Kasumi-1 (cell line): Measurements from ENCODE around the gene PCIF1.
A peak's percentile ranks its signal among the peaks of the same experiment; 100 is the strongest.
"Not testable (repeated sequence)": the region's sequence is repeated elsewhere in the genome, so short reads cannot be mapped to it uniquely, and the experiment has no call there.

Experiments used
- DNase-seq, 2 experiments: peaks; one replicate each; lab custom pipeline; 2025; lab: John Stamatoyannopoulos, UW

PCIF1 gene

DNA sequence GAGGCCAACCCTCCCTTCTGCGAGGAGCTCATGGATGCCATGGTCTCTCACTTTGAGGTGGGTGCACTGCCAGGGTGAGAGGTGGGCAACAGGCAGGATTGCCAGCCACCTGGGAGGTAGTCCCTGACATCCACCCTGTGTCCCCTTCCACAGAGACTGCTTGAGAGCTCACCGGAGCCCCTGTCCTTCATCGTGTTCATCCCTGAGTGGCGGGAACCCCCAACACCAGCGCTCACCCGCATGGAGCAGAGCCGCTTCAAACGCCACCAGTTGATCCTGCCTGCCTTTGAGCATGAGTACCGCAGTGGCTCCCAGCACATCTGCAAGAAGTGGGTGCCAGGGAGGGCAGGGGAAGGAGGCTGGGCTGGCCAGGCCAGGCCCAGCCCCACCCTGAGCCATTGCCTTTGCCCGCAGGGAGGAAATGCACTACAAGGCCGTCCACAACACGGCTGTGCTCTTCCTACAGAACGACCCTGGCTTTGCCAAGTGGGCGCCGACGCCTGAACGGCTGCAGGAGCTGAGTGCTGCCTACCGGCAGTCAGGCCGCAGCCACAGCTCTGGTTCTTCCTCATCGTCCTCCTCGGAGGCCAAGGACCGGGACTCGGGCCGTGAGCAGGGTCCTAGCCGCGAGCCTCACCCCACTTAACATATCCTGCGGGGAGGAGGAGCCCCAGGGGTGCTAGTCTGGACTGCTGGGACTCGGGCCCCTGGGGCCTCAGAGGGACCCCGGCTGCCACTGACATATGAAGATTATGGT lies 12.8 kb downstream of the PCIF1 start:
- DNase-seq: no peak

DNA sequence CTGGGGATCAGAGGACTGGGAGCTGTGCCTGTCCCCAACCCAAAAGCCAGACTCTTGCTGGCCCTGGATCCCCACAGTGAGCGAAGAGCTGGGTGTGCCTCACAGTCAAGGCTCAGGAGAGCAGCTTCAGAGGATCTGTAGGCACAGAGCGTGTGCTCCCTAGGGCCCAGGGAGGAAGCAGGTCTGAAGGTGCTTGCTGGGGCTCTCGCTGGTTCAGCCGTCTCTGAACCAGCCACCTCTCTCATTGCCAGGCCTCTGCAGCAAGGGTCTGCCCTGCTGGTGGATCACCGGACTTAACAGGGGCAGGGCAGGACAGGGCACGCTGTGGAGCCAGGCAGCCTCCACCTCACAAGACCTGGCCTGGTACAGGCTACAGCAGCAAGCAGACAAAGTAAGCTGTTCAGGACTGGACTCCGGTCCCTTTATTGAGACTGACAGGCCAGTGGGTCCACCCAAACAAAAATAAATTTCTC lies 13.8 kb downstream of the PCIF1 start:
- DNase-seq: no peak

DNA sequence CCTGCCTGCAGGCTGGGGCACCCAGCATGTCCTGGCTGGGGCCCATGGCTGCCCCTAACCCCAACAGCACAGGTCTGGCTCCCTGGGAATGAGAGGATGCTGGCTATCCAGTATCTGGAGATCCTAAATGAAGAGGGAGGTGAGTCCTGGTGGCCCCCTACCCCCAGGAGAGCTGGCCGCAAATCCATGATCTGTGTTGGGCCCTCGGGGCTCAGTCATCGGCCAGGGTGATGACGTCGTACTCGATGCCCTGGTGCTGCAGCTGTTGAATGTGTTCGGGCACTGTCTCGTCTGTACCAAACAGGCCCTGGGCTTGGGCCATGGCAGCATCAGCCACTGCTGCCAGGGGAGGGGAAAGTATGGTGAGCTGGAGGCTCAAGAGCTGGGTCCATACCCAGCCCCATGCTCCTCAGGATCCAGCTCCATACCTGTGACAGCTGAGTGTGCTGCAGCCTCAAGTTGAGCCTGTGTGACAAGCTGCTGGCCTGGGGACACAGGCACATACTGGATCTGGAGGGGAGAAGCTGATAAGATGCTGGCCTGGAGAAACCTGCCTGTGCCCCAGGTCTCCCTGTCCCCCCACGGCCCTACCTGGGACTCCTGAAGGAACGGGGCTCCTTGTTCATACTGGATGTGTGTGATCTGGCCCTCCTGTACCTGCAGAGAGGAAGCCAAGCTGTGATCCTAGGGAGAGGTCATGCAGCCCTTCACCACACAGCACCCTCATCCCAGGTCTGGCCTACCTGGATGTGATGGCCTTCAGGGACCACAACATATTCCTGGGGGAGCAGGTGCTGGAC lies 14.5 kb downstream of the PCIF1 start:
- DNase-seq: no peak

DNA sequence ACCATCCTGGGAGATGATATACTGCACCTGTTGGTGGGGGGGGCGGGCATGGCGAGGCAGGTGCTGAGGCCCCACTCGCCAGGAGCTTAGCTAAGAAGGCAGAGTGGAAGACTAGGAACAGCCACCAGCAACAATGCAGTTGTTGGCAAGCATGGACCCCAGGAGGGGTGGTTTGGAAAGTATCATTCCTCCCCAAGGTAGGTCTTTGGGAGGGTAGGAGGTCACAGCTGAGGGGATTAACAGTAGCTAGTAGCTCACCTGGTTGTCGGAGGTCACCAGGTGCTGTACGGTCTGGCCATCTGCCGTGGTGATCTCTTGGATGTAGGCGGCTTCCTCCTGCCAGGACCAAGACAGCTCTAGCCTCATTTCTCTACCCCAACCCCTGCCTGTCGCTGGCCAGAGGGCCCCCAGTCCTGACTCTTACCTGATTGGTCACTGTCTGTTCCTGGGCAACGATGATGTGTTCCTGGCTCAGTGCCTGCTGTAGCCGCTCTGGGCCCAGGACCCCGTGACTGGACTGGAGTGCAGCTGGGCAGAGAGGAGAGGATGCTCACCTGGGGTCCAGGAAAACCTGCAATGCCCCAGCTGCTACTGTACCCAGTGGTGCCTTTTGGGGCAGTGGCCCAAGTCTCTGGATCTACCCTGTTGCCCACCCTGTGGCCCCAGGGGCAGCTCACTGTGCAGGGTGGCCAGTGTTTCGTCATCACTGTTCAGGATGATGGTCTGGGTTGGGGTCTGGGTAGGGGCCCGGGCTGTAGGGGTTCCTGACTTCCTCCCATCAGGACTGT lies 15.3 kb downstream of the PCIF1 start:
- no peak for DNase-seq

DNA sequence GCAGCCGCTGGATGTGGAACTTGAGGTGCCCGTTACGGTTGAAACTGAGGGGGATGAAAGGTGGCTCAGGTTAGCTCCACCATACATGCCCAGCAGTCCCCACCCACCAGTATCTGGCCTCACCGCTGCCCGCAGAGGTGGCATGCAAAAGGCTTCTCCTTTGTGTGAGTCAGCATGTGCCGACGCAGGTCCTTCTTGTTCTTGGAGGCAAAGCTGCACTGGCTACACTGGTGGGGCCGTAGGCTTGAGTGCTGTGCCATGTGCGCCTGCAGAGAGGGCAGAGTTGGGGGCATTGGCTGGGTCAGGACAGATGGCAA lies 15.8 kb downstream of the PCIF1 start:
- no peak for DNase-seq

DNA sequence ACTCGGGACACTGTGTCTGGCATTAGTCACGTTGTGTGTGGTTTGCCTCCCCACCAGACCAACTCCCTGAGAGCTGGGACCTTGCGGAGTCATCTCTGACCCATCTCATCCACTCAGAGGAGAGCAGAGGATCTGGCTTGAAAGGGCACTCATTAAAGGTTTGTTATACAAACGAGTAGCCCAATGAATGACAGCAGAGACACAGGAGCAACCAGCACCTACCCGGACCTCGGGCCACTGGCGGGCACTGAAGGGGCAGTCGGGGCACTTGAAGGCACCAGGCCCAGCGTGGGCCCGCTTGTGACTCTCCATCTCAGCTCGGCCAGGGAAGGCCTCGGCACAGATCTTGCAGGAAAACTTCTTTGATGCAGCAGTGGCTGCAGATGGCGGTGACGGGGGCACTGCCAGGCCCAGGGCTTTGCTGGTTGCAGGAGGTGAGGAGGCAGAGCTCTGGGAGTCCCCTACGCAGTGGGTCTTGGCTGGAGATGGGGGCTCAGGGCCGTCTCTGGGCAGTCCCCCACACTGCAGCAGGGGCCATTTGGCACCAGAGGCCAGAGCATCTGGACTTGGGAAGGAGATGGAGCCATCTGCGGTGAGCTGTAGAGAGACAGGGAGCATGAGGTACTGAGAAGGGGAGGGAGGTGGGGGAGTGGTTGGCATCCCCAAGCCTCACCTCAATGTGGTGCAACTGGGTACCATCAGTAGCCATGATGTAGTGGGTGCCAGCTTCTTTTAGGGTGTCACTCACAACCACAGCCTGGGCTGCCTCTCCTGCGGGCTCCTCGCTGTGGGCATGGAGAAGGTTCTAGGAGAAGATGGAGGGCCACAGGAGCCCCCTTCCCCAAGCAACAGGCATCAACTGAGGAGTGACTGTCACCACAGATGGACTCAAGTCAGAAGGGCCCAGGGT lies 17.7 kb downstream of the PCIF1 start:
- no peak for DNase-seq

DNA sequence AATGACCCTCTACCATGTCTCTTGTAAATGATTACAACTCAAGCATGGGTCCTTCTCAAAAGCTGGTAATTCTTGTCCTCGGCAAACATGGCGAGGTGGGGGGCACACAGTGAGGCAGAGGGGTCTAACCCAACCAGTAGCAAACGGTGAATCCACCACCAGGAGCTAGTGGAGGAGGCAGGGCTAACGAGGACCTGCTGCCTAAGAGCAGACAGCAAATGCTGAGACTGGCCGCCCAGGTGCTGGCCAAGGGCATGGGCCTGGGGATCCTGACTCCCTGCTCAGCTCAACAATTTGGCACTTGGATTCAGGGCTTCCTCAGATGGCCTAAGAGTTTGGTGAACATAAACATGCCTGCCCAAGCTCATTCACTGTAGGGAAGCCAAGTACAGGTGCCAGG lies 18.4 kb downstream of the PCIF1 start:
- no peak for DNase-seq

DNA sequence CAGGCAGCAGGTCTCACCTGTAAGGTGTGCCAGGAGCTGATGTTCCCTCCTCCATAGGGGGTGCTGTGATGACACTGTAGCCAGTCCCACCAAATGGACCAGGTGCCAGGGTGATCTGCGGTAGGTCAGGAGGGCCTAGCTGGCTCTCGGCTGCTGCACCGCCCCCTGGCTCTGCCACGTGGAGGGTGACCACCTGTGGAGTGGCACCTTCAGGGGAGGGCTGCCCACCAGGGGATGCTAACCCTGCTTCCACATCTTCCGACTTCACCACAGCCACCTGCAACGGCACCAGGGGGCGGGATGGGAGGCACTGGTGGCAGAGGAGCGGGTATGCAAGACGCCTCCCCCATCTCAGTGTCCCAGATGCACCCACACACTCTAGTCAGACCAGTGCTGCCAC lies 19.2 kb downstream of the PCIF1 start:
- no peak for DNase-seq

DNA sequence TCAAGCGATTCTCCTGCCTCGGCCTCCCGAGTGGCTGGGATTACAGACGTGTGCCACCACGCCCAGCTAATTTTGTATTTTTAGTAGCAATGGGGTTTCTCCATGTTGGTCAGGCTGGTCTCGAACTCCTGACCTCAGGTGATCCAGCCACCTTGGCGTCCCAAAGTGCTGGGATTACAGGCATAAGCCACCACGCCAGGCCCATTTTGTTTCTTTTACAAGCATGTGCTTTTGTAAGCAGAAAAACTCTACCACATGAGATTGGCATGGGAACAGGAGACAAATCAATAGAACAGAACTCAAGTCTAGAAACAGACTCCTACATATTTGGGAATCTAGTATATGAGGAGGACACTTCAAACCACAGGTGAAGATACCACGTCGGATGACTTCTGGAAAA lies 21.8 kb downstream of the PCIF1 start:
- DNase-seq: not testable (repeated sequence)

DNA sequence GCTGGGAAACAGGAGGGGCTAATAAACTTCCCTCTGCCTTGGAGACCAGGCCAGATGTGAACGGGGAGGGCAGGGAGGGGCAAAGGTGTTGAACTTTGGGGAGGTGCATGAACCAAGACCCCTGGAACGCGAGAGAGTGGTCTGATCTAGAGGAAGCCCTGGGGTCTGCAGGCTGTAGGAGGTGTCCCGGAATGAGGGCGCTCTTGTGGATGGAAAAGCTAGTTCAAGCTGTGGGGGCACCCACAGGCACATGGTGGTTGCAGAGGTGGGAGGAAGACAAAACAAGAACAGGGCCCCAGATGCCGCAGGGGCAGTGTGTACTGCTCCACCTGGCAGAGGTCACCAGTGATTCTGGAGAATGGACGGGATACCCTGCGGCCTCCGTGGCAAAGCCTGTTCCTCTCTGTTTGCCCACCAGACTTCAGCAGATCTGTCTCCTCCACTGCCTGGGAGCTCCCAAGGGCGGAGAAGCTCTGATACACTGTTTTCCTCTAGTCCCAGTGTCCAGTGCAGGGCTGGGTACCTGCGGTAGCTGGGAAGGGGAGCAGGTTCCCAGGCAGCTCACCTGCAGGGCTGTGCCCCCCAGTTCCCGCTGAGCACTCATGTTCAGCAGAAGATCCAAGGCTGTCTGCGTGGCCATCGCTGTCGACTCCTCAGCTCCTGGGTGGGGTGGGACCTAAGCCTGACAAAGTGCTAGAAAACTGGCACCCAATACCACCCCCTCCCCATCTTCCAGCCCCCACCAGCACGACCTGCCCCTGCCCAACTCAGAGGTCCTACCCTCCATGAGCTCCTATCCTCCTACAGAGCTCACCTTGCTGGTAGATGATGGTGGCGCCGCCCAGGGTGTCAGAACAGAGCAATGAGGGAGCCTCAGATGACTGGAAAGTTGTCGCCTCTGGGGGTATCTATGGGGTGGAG lies 22.8 kb downstream of the PCIF1 start:
- DNase-seq: no peak

DNA sequence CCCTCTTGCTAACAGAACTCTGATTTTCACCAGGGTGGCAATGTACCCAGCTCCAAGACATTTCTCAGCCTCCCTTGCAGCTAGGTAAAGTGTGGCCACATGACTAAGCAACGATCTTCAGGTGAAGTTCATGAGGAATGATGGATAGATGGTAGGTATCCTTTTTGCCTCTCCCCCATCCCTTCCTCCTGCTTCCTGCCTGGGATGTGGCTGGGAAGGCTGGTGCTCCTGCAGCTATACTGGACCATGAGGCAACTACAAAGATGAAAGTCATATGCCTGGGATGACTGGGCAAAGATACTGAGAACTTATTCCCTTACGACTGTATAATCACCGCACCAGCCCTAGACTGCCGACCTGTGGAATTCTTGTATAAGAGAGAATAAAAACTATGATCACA lies 24.1 kb downstream of the PCIF1 start:
- DNase-seq: no peak

DNA sequence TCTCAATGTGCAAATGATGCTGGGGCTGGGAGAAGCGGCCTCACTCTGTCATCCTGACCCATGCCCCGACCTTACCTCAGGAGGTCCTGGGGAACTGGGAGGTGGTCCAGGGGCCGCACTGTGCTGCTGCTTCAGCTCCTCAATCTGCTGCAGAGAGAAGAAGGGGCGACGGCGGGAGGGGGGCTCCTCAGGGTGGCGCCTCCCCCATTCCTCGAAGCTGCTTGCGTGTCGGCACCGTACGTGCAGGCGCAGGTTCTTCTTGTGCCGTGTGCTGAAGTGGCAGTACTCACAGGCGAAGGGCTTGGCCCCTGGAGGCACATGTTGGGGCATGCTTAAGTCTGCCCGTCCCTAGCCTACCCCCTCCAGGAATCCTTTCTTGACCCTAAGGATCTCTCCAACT lies 24.6 kb downstream of the PCIF1 start:
- DNase-seq: no peak

DNA sequence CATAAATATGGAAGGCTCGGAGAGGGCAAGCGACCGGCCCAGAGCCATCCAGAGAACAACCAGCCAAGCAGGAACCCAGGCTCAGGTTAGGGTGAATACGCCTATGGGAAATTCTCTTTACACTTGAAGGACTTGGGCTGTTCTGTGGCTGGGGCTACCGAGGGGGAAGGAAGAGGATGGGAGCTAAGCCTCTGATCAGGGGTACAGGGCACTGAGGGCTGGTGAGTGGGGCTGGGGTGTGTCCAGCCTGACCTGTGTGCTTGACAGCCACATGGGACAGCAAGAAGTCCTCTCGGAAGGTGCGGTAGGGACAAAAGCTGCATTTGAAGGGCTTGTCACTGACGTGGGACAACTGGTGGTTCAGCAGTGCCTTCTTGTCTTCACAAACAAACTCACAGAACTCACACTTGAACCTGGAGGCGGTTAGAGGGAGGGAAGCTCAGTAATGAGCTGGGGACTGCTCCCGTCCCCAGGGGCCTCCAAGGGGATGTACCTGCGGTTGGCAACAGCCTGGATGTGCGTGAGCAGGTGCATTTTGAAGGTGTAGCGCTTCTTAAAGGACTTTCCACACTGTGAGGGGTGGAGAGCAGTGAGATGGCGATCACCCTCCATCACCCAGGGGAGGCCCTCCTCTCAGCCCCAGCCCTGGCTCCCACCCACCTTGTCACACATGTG lies 25.6 kb downstream of the PCIF1 start:
- no peak for DNase-seq

DNA sequence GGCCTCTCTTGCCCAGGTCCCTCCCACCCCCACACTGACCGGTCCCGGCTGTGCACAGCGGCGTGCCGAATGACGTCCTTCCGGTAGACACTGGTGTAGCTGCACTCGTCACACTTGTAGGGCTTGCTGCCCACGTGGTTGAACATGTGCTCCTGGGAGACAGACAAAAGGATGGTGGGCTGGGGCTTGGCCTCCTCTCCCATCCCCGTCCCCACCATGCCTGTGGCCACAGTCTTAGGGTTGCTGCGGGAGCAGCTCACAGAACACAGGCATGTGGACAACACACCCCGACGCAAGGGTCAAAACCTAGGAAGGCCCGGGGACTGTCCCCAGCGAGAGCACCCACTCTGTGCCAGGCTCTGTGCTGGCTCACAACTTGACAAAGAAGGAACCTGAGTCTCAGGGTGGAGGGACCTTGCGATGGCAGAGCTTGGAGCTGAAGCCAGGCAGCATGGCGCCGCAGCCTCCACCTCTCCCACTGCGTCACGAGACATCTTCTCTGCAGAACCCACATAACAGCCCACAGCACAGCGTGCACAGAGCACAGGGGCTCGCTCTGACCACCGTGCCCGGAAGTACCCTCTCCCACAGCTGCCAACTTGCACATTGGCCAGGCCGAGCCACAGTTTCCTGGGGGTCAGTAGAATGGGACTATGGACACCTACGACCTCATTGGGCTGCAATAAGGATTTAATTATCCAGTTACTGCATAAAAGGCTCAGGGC lies 27.7 kb downstream of the PCIF1 start:
- DNase-seq: no peak

DNA sequence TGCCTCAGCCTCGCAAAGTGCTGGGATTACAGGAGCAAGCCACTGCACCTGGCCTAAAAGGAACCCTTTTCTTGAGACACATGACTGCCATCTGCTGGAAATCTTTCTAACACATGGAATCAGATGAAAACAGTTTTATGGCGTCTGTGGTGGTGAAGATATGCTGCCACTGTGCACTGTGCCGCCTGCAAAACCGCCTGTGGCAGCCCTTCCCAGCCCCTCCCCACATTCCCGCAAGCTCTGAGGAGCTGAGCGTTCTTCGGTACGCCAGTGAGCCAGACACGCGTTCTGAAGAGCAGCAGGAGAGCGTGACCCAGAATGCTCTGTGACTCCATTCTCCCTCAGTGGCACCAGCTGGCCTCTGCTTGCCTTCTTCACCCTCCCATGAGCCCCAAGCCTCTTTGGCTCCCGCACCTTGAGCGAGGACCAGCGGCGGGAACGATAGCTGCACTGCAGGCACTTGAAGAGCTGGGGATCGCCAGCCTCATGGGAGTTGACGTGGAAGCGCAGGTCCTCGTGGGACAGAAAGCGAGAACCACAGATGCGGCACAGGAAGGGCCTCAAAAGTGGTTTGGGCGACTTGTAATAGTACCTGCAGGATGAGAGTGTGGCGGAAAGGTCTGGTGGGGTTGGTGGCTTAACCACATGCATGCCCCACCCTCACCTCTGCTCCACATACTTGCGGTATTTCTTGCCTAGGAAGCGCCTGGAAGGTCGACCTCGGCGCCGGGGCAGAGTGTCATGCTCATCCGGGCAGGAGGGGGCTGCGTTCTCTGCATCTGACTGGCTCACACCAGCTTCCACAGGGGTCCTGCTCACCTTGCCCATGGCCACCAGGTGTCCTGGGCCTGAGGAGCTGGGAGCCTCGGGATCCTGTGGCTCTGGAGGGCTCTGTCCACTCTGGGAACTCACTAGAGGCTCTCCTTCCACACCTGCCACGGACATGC lies 28.8 kb downstream of the PCIF1 start:
- peak; percentile 47 to 49 for DNase-seq

DNA sequence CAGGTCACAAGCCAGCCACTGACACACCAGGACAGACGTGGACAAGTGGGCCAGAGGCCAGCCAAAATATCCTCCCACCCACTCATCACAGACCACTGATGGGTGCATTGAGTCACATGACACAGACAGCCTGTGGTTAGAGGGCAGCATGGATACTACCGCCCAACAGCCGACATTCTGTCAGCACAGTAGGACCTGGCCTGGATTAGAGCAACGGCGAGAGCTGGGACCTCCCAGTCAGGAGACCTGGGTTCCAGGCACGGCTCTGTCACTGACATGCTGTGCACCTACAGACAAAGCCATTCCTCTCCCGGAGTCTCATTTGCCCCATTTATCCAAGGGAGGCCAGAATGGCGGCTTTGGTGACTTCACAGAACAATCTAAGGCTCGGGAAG lies 29.5 kb downstream of the PCIF1 start:
- DNase-seq: no peak

DNA sequence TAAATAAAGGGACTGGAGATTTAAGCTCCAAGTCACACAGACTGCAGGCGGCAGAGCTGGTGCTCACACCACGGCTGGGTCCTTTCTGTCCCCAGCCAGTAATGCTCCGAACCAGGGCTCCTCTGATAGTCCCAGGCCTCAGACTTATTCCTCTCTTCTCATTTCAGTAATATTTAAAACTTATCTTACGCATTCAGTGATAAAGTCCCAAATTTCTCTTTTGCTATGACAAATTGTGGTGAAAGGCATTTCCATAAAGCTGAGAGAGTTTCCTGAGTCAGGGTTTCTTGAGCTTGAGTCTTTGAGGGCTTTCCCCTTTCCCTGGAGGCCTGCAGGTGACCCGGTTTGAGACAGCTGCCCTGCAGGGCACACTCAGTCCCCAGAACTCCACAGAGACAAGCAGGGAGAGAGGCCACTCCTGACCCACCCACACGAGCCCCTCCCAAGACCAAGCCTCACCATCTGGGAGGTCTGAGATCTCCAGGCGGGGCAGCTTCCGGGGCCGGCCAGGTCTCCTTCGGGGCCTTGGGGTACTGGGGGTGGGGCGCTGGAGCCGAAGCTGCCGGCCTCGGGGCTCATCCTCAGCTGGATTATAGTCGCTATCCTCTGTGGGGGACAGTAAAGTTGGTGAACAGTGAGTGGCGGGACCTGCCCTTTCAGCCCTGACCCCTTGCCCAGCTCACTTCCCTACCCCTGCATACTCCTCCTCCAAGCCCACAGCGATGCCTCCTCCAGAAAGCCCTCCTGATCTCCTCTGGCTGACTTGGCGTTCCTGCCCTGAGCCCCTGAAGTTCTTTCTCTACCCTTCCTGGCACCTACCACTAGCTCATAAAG lies 30.9 kb downstream of the PCIF1 start:
- no peak for DNase-seq
